GM23338 (cell line): Measurements from ENCODE around the gene FOXP2. TPM values are rescaled to one million over a fixed set of nuclear protein-coding genes. Genes with fewer than 3 reads are reported as not detected.

Experiments
- ATAC-seq: fragments of 200-7000 bp; cut with Tn5 transposase; 3 replicates; pipeline ENCODE4 v1.9.1; 2020
- DNase-seq: peaks from one replicate; pipeline ENCODE4 v3.0.0-alpha.2; 2015; ENCODE audit warnings: low spot score
- H2AFZ ChIP-seq: fragments of 200-600 bp; sonication (generic); 2 replicates; pipeline ENCODE4 v1.8.0; 2016; ENCODE audit warnings: antibody characterized with exemption, mild to moderate bottlenecking, moderate library complexity
- H3F3A ChIP-seq: fragments of 200-600 bp; sonication (generic); replicated peaks from 2 replicates; pipeline ENCODE4 v1.8.0; 2017; ENCODE audit warnings: antibody characterized with exemption, mixed run types, low read depth
- H3K27ac ChIP-seq: fragments of 200-600 bp; sonication (generic); 2 replicates; pipeline ENCODE4 v1.6.1; 2016; ENCODE audit warnings: low read depth
- H3K27me3 ChIP-seq: fragments of 200-600 bp; sonication (generic); 2 replicates; pipeline ENCODE4 v1.8.0; 2016; ENCODE audit warnings: mild to moderate bottlenecking, mixed run types, moderate library complexity; ENCODE audit not compliant: insufficient read depth
- H3K36me3 ChIP-seq: fragments of 200-600 bp; sonication (generic); 2 replicates; pipeline ENCODE4 v1.8.0; 2016; ENCODE audit warnings: mild to moderate bottlenecking; ENCODE audit not compliant: insufficient read depth
- H3K4me1 ChIP-seq: fragments of 200-600 bp; sonication (generic); 2 replicates; pipeline ENCODE4 v1.8.0; 2016; ENCODE audit warnings: mild to moderate bottlenecking, moderate library complexity; ENCODE audit not compliant: insufficient read depth
- H3K4me2 ChIP-seq: fragments of 200-600 bp; sonication (generic); 2 replicates; pipeline ENCODE4 v1.7.1; 2017; ENCODE audit warnings: mixed run types
- H3K4me3 ChIP-seq: fragments of 200-600 bp; sonication (generic); 2 replicates; pipeline ENCODE4 v1.6.1; 2016; ENCODE audit warnings: mixed run types
- H3K79me2 ChIP-seq: fragments of 200-600 bp; sonication (generic); replicated peaks from 2 replicates; pipeline ENCODE4 v1.8.0; 2017; ENCODE audit warnings: mild to moderate bottlenecking; ENCODE audit not compliant: insufficient read depth
- H3K9me2 ChIP-seq: fragments of 200-600 bp; sonication (generic); 2 replicates; pipeline ENCODE4 v1.8.0; 2017; ENCODE audit not compliant: insufficient read depth
- H4K20me1 ChIP-seq: fragments of 200-600 bp; sonication (generic); replicated peaks from 2 replicates; pipeline ENCODE4 v1.8.0; 2017; ENCODE audit warnings: mild to moderate bottlenecking; ENCODE audit not compliant: insufficient read depth
- H3K27ac Mint-ChIP-seq: 2 replicates; pipeline ENCODE4 v1.8.0; 2020; ENCODE audit warnings: inconsistent platforms, mild to moderate bottlenecking, moderate library complexity, mixed read lengths
- H3K27me3 Mint-ChIP-seq: 3 replicates; pipeline ENCODE4 v1.8.0; 2022; ENCODE audit warnings: low read depth, mild to moderate bottlenecking, moderate library complexity, mixed read lengths, inconsistent platforms; ENCODE audit not compliant: insufficient read depth, poor library complexity
- H3K36me3 Mint-ChIP-seq: 3 replicates; pipeline ENCODE4 v1.8.0; 2021; ENCODE audit warnings: low read depth, mild to moderate bottlenecking, inconsistent platforms, moderate library complexity, mixed read lengths
- H3K4me1 Mint-ChIP-seq: 3 replicates; pipeline ENCODE4 v1.8.0; 2020; ENCODE audit warnings: mild to moderate bottlenecking, inconsistent platforms, mixed read lengths
- H3K4me3 Mint-ChIP-seq: 3 replicates; pipeline ENCODE4 v1.8.0; 2021; ENCODE audit warnings: moderate library complexity, mild to moderate bottlenecking, inconsistent platforms, mixed read lengths
- H3K9me3 Mint-ChIP-seq: 3 replicates; pipeline ENCODE4 v1.8.0; 2020; ENCODE audit warnings: moderate library complexity, mild to moderate bottlenecking, inconsistent platforms, mixed read lengths
- CREB1 ChIP-seq: fragments of 250-450 bp; sonication (Bioruptor Pico); IDR thresholded peaks from 2 replicates; pipeline ENCODE4 v1.5.0; 2020; ENCODE audit warnings: low read depth, mild to moderate bottlenecking, moderate library complexity
- CTCF ChIP-seq, 2 experiments: fragments of 200-600 bp in 1 of 2; sonication (generic) in 1 of 2; conservative IDR thresholded peaks; 2 replicates each; pipeline versions ENCODE4 v1.5.1 to v1.6.1; 2016 to 2017; ENCODE audit warnings: antibody characterized with exemption in 2 of 2, low read depth in 2 of 2, mild to moderate bottlenecking in 2 of 2, moderate library complexity in 1 of 2
- ETS1 ChIP-seq: IDR thresholded peaks from 2 replicates; pipeline ENCODE4 v1.6.1; 2016; ENCODE audit warnings: antibody characterized with exemption
- EZH2 ChIP-seq: fragments of 200-600 bp; sonication (generic); IDR thresholded peaks from one replicate; pipeline ENCODE4 v1.8.0; 2017; ENCODE audit warnings: antibody characterized with exemption, mild to moderate bottlenecking, low read depth; ENCODE audit not compliant: unreplicated experiment
- EZH2phosphoT487 ChIP-seq: fragments of 200-600 bp; sonication (generic); IDR thresholded peaks from one replicate; pipeline ENCODE4 v1.8.1; 2018; ENCODE audit warnings: antibody characterized with exemption; ENCODE audit not compliant: unreplicated experiment
- JUNB ChIP-seq: IDR thresholded peaks from one replicate; pipeline ENCODE4 v1.6.1; 2016; ENCODE audit warnings: antibody characterized with exemption; ENCODE audit not compliant: unreplicated experiment
- NANOG ChIP-seq: IDR thresholded peaks from 2 replicates; pipeline ENCODE4 v1.6.1; 2016; ENCODE audit warnings: antibody characterized with exemption, borderline replicate concordance
- POLR2AphosphoS5 ChIP-seq: IDR thresholded peaks from 2 replicates; pipeline ENCODE4 v1.6.1; 2016; ENCODE audit warnings: antibody characterized with exemption, low read depth
- REST ChIP-seq: IDR thresholded peaks from one replicate; pipeline ENCODE4 v1.6.1; 2018; ENCODE audit warnings: antibody characterized with exemption; ENCODE audit not compliant: unreplicated experiment
- STAT1 ChIP-seq: IDR thresholded peaks from one replicate; pipeline ENCODE4 v1.6.1; 2016; ENCODE audit warnings: antibody characterized with exemption; ENCODE audit not compliant: unreplicated experiment
- ZNF114 ChIP-seq: fragments of 250-450 bp; sonication (Bioruptor Pico); IDR thresholded peaks from 2 replicates; pipeline ENCODE4 v1.5.0; 2020; ENCODE audit warnings: mild to moderate bottlenecking, moderate library complexity
- ZNF331 ChIP-seq: fragments of 250-450 bp; sonication (Bioruptor Pico); IDR thresholded peaks from 2 replicates; pipeline ENCODE4 v1.5.0; 2020; ENCODE audit warnings: low read depth, mild to moderate bottlenecking, moderate library complexity
- ZNF462 ChIP-seq: fragments of 250-450 bp; sonication (Bioruptor Pico); IDR thresholded peaks from 2 replicates; pipeline ENCODE4 v1.5.0; 2020; ENCODE audit warnings: mild to moderate bottlenecking, moderate library complexity
- polyA plus RNA-seq: library from polyadenylated mRNA; unstranded; fragments of >200 nt; fragmentation: Nextera tagmentation; extraction: Ambion mirVana; gene quantifications from 2 replicates; pipeline ENCODE4 v1.2.1, GENCODE V29; 2016
- total RNA-seq: library from RNA; depleted of rRNA; stranded (reverse); fragments of >200 nt; shearing (Covaris generic); gene quantifications from 2 replicates; pipeline ENCODE4 v1.2.3, GENCODE V29; 2014

Gene FOXP2
- total and polyA plus RNA-seq, 2 experiments from 2014 or later = 0.03 to 0.24 TPM

- H3K36me3 Mint-ChIP-seq = no peaks in the 10 kb centered on the region
- H3K27me3 Mint-ChIP-seq = no peaks in the 10 kb centered on the region
- no peaks in the 10 kb centered on the region for H3K9me3 Mint-ChIP-seq
- H3K4me1 Mint-ChIP-seq = peaks cover 7% of the 10 kb centered on the region; the same call in 1 of the 3 replicates
- H3K4me3 Mint-ChIP-seq = no peak overlapping the region
- no peak overlapping the region for H3K4me2 ChIP-seq
- no peak for ATAC-seq
- H3K79me2 ChIP-seq = no peaks in the 10 kb centered on the region
- no peak for TF ChIP-seq ETS1
- no peak for TF ChIP-seq ZNF114 (CRISPR knock-in tag)
- no peak for TF ChIP-seq ZNF331
- no peak for TF ChIP-seq POLR2AphosphoS5
- no peak for TF ChIP-seq CTCF (conservative IDR thresholded peaks at IDR 0.05; ENCODE audit: low read depth in 2 of 2)
- TF ChIP-seq EZH2phosphoT487 = no peak
- no peak for TF ChIP-seq EZH2
- TF ChIP-seq ZNF462 (CRISPR knock-in tag) = no peak
- no peak for TF ChIP-seq JUNB
- no peak for TF ChIP-seq STAT1
- TF ChIP-seq NANOG = no peak
- TF ChIP-seq CREB1 = no peak
- no peak for TF ChIP-seq REST
- no peak for DNase-seq
- H3K27me3 ChIP-seq = no peaks in the 10 kb centered on the region
- no peaks in the 10 kb centered on the region for H3K9me2 ChIP-seq
- H3F3A ChIP-seq = no peaks in the 10 kb centered on the region
- H3K4me1 ChIP-seq = peaks cover 24% of the 10 kb centered on the region
- H2AFZ ChIP-seq = no peak overlapping the region
- H3K36me3 ChIP-seq = no peaks in the 10 kb centered on the region
- H3K27ac Mint-ChIP-seq = no peak overlapping the region; the same call in 1 of the 2 replicates
- H3K4me3 ChIP-seq = no peak overlapping the region
- no peaks in the 10 kb centered on the region for H4K20me1 ChIP-seq
- H3K27ac ChIP-seq = no peak overlapping the region
Observed at GRCh38 chr7:114412548-114412947, 2.1 kb upstream of the FOXP2 start.
